Endothelial cell of coronary artery (primary cell): ENCODE results near the gene PTGR3. TPM values are rescaled to one million over a fixed set of nuclear protein-coding genes. Genes with fewer than 3 reads are reported as not detected.

Experiments
- total RNA-seq: library from RNA; depleted of rRNA; stranded (reverse); fragments of >200 nt; gene quantifications from 2 replicates; pipeline ENCODE4 v1.2.3, GENCODE V29; 2014

The PTGR3 gene, protein sequence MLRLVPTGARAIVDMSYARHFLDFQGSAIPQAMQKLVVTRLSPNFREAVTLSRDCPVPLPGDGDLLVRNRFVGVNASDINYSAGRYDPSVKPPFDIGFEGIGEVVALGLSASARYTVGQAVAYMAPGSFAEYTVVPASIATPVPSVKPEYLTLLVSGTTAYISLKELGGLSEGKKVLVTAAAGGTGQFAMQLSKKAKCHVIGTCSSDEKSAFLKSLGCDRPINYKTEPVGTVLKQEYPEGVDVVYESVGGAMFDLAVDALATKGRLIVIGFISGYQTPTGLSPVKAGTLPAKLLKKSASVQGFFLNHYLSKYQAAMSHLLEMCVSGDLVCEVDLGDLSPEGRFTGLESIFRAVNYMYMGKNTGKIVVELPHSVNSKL
- 10.1 TPM in 2 replicates for total RNA-seq

DNA sequence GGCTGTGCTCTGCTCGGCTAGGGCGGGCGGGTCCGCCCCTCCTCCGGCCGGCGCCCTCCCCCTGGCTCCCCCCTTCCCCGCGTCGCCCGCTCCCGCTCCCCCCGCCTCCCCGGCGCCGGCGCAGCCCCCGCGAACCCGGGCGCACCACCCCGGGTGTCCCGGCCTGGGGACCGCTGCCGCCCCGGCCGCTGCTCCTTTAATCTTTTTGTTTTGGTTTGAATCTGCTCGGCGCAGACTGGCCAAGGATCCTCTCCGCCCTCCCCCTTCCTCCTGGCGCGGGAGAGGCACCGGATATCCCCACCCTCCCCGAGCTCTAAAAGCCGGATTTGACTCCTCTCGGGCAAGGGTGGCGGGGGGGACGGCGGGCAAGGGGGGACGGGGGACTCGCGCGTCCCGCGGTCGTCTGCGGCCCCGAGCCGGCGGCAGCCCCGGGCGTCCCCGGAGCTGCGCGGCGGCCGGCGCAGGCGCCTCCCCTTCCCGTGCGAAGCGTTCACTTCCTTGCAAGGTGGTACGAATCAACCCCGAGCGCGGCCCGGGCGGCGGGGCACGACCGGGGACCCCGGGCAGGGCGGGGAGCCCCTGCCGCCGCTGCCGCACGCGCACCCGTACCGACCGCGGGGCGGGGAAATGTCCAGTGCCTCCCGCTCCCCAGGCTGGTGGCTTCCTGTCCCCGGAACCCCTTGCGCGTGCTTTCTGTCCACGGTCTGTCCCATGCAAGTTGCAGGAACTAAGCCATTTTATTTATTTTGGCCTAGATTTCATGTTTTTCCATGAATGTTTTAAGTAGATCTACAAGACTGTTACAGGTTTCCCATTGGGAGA, at the start of gene PTGR3:
TSS of gene PTGR3 (minus strand) at position 11 of the 822 bp plus-strand sequence. CDS start 81 bp downstream, outside the sequence.

DNA sequence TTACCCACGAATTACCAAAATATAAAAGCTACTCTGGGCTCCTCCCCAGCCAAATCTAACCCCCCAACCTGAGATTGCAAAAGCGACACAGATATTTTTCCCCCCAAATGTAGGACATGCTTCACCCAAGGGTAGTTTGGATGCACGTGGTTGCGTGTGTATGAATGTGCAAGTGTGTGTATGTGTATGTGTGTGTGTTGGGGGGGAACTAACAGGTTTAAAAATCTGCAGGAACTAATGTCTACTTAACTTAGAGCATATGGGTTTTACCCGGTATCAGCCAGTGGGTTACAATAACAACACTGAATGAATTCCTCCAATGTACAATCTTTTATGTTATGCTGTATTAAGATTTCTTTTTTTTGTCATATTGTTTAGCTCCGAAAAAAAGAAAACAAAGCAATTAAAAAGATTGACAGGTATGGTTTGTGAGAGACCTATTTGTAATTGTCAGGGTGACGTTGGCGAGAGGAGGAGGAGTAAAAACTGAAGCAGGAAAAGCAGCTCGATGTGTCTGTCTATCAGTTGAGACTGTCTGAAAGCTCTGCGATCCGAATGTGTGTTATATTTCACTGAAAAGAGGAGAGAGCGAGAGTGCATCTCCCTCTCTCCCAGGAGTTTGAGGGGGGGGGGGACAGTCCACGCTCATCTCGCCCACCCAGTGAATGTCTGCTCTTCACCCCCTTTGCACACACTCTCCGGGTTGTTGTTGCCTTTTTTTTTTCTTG, 1.5 kb upstream of the PTGR3 start, which contains the start of gene TSHZ1:
TSS of gene TSHZ1 (plus strand) at position 524 of the 728 bp plus-strand sequence. CDS start 1,080 bp downstream, outside the sequence.

Other genes starting within 250 kb of the PTGR3 start
- 2.9 and 4.5 TPM in 2 replicates for gene TSHZ1, start 1.7 kb upstream of the PTGR3 start, total RNA-seq
- gene SMIM21, start 218.6 kb upstream of the PTGR3 start, total RNA-seq, result not detected in 2 replicates